Effector memory CD4-positive, alpha-beta T cell (primary cell): ENCODE data around the gene HOXC10.

Experiments used
- DNase-seq, 3 donors: peaks; one replicate each; pipeline ENCODE4 v3.0.0-alpha.2; 2020
- H3K27ac ChIP-seq: 2 replicates; pipeline ENCODE4 v1.7.0; 2013; ENCODE audit warnings: mild to moderate bottlenecking, low read length, moderate library complexity; ENCODE audit not compliant: insufficient read depth, poor library complexity, severe bottlenecking
- H3K27me3 ChIP-seq: replicated peaks from 2 replicates; pipeline ENCODE4 v1.7.0; 2013; ENCODE audit warnings: mild to moderate bottlenecking, low read length; ENCODE audit not compliant: insufficient read depth, control insufficient read depth, poor library complexity, severe bottlenecking
- H3K36me3 ChIP-seq: 2 replicates; pipeline ENCODE4 v1.7.0; 2013; ENCODE audit warnings: mild to moderate bottlenecking, low read length, moderate library complexity; ENCODE audit not compliant: control insufficient read depth, insufficient read depth
- H3K4me1 ChIP-seq: 2 replicates; pipeline ENCODE4 v1.7.0; 2013; ENCODE audit warnings: low read length, mild to moderate bottlenecking; ENCODE audit not compliant: control insufficient read depth, insufficient read depth, poor library complexity, severe bottlenecking
- H3K4me3 ChIP-seq: 2 replicates; pipeline ENCODE4 v1.7.0; 2013; ENCODE audit warnings: low read length, low read depth, mild to moderate bottlenecking; ENCODE audit not compliant: insufficient read depth, poor library complexity, severe bottlenecking
- H3K9me3 ChIP-seq: 2 replicates; pipeline ENCODE4 v1.7.0; 2013; ENCODE audit warnings: mild to moderate bottlenecking, low read length, moderate library complexity; ENCODE audit not compliant: control insufficient read depth

Gene HOXC10

GRCh38 chr12:53993162-53994008 lies 8.4 kb downstream of the HOXC10 start:
- Histone ChIP-seq H3K4me1 (peaks cover 39% of the 10 kb centered on the region), H3K9me3 (no peaks in the 10 kb centered on the region), H3K4me3 (no peak overlapping the region), H3K36me3 (no peaks in the 10 kb centered on the region), H3K27ac (no peak overlapping the region), H3K27me3 (peaks cover 96% of the 10 kb centered on the region)
- no peak for DNase-seq

DNA sequence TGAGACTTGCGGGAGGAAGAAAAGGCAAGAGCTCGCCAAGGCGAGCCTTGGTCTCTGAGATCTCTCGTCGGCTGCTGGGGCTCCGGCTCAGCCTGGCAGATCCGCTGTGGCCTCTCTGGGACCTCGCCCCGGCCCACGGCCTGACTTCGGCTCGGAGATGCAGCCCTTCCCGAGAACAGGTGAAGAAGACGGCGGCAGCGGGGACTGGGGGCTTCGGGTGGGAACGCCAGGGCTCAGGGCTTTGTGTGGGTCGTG lies 9.0 kb downstream of the HOXC10 start:
- Histone ChIP-seq H3K9me3 (no peaks in the 10 kb centered on the region), H3K36me3 (no peaks in the 10 kb centered on the region), H3K27ac (no peak overlapping the region), H3K4me3 (no peak overlapping the region), H3K27me3 (peaks cover 96% of the 10 kb centered on the region), H3K4me1 (peaks cover 38% of the 10 kb centered on the region)
- no peak for DNase-seq

DNA sequence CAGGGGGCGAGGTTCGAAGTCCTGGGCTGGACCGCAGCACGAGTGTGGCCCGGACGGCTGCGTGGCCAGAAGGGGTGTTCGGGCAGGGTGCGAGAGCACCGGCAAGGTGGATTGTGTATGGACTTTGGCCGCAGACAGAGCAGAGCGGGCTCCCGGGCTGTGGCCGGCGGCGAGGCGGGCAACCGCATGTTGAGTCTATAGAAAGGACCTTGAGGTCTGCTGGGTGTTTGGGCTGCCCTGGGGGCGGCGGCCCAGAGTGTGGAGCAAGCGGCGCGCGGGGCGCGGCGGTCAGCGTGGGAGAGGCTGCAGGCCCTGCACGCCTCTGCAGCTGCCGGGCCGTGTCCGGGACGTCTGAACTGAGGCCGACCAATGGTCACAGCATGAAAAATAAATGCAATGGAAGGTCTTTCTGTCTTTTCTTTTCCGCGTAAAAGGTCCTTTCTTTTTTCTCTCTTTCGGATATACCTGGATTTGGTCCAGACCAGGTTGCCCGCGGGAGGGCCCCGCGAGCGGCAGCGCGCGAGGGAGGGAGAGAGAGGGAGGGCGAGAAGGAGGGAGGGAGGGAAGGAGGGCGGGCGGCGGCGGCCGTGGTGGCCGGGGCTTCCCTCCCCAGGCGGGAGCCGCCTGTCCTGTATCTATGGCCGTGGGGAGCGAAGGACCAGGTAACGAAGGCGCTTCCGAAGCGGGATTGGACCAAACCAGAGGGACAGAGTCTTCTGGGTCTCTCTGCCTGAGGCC lies 9.5 kb downstream of the HOXC10 start:
- Histone ChIP-seq H3K9me3 (no peaks in the 10 kb centered on the region), H3K36me3 (no peaks in the 10 kb centered on the region), H3K4me1 (peaks cover 33% of the 10 kb centered on the region), H3K4me3 (peak overlapping the region; percentile 65), H3K27ac (no peak overlapping the region), H3K27me3 (peaks cover 95% of the 10 kb centered on the region)
- DNase-seq: no peak

DNA sequence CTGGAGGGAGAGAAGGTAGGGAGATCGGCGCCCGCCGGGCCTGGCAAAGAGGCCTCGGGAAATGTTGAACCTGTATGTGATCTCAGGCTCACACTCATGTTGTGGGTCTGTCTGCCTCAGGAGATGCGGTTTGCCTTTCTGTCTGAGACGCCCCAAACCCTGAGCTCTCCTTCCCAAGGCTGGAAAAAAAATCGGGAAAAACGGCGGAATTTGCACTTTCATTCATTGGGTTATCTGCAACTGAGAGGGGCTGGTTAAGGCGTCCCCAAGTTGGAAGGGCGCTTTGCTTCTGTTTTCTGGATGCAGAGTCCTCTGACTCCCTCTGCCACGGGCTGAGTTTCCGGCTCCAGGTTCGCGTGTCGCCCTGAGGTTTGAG lies 10.0 kb downstream of the HOXC10 start:
- Histone ChIP-seq H3K36me3 (no peaks in the 10 kb centered on the region), H3K27ac (no peak overlapping the region), H3K27me3 (peaks cover 98% of the 10 kb centered on the region), H3K9me3 (no peaks in the 10 kb centered on the region), H3K4me3 (peak overlapping the region; percentile 65), H3K4me1 (peaks cover 36% of the 10 kb centered on the region)
- no peak for DNase-seq

DNA sequence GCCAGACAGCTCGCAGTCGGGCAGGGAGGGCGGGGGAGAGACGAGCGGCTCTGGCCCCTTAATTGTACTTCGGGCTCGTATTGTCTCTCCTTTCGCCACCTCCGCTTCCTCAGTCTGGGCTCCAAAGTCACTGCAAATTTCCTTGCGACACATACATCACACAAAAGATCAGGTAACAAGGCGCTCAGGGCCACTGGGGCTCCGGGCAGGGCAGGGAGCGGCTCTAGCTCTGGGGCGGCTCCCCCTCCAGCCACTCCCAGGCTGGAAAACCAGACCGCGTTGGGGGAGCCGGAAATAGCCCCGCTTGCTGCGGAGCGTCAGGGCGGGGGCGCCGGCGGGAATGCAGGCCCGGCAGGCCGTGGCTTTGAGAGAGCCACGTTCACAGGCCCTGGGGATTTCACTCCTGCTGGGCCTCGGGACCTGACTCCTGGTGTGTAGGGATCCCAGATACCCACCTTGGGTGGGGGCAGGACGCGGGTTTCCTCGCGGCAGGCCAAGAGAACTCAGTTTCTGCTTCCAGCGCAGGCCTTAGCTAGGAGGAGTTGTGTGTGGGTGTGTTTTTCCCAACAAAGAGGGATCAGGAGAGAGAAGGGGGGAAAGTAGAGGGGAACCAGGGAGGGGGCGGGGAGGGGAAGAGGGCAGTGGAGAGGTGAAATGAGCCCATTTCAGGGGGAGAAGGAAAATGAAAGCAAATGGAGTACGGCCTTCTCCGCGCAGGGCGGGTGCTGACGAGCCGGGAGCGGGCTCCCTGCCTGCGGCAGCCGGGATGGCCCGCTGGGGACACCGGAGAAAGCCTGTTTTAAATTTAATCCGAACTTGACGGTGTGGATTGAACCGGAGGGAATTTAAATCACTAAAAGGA lies 10.7 kb downstream of the HOXC10 start:
- Histone ChIP-seq H3K9me3 (no peaks in the 10 kb centered on the region), H3K36me3 (no peaks in the 10 kb centered on the region), H3K27me3 (peaks cover 98% of the 10 kb centered on the region), H3K4me3 (peak overlapping the region; percentile 65), H3K27ac (no peak overlapping the region), H3K4me1 (peaks cover 42% of the 10 kb centered on the region)
- no peak for DNase-seq

DNA sequence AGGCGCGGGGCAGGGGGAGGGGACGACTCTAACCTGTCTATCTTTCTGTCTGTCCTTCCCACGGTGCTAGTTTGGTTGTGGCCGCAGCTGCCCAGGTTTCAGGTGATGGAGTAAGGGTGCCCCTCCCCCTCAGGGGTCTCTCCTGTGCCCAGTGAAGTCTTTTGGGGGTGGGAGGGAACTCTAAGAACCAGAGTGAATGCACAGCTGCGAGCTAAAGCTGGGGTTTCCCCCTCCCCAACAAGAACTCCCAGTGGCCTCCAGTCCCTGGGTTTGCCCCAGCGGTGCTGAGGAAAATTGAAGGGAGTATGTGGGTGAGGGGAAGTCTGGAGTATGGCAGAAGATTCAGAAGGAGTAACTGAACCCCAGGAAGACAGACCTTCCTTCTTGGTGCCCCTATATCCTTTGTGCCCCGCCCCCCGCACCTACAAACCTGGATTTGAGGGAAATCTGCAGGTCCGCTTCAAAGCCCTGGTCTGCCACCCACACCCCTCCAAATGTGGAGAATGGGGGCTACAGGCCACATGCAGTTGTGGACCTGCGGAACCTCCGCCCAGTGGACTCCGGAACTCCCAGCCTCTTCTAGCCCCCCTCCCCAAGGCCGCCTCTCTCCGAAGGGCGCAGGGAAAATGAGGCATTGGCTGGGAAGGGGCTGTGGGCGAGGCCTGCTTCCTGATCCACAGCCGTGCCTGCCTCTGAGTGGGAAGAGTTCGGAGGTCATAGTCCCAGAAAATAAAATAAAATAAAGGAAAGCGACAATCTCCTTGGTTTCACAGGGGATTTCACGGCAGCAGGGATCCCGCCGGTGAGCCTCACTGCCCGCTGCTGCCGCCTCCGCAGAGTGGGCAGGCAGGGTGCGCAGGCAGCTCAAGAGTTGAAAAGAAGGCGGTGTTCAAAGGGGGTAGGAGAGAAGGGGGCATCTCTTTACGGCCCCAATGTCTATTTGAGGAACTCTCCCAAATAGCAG lies 11.6 kb downstream of the HOXC10 start:
- DNase-seq: no peak
- Histone ChIP-seq H3K4me1 (peaks cover 44% of the 10 kb centered on the region), H3K27ac (no peak overlapping the region), H3K4me3 (peak overlapping the region; percentile 65), H3K9me3 (no peaks in the 10 kb centered on the region), H3K36me3 (no peaks in the 10 kb centered on the region), H3K27me3 (peaks cover 98% of the 10 kb centered on the region)

GRCh38 chr12:53997204-53998109 lies 12.5 kb downstream of the HOXC10 start:
- H3K4me3 ChIP-seq: no peak overlapping the region
- H3K27me3 ChIP-seq: peaks cover 98% of the 10 kb centered on the region

DNA sequence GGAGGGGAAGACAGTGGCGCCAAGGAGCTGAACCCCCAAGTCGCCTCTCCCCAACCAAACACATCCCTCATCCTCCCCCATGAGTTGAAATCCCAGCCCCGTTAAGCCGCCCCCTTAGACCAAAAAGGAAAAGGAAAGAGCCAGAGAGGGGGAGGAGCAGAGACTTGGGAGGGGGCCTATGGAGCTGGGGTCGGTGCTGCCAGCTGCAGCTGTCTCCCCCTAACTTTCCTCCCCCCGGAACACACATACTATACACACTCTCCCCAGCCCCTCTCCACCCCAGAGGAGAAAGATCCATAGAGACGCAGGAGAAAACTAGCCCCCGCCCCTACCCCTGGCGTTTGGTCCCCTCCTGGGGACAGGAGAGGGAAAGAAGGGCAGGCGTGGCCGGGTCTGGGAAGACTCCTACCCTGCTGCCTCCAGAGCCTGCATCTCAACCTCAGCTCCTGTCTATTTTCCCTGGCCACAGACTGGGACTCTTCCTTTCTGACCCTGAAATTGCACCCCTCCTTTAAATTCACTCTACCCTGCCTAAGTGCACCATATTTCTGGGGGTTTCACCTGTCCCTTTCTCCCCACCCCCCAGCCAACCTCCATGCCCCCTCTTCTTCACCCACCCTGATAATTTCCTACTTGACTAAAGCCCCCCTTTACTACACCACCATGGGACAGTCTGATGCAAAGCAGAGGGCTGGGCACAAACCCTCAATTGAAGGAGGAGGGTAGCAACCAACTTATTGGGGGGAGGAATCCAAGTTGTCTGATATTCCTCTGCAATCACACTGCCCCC lies 13.4 kb downstream of the HOXC10 start:
- H3K9me3 ChIP-seq: no peaks in the 10 kb centered on the region
- no peaks in the 10 kb centered on the region for H3K36me3 ChIP-seq
- DNase-seq: no peak
- H3K4me3 ChIP-seq: no peak overlapping the region
- H3K27ac ChIP-seq: no peak overlapping the region
- H3K27me3 ChIP-seq: peaks cover 98% of the 10 kb centered on the region
- H3K4me1 ChIP-seq: peaks cover 44% of the 10 kb centered on the region

More at GRCh38 chr12:53997204-53998109, 12.5 kb downstream of the HOXC10 start:
- no peak overlapping the region for H3K27ac ChIP-seq
- no peaks in the 10 kb centered on the region for H3K9me3 ChIP-seq
- DNase-seq: no peak
- H3K36me3 ChIP-seq: no peaks in the 10 kb centered on the region
- peaks cover 44% of the 10 kb centered on the region for H3K4me1 ChIP-seq
